NCI-H2227 (cell line): ENCODE data around the gene DNAL1.
"Not testable (repeated sequence)": the region's sequence is repeated elsewhere in the genome, so short reads cannot be mapped to it uniquely, and the experiment has no call there.

ENCODE experiments used
- DNase-seq: peaks from one replicate; lab custom pipeline; 2025; ENCODE audit not compliant: unreplicated experiment; lab: John Stamatoyannopoulos, UW

The DNAL1 gene

GRCh38 chr14:73637830-73638229 lies 7.0 kb upstream of the DNAL1 start:
- no peak for DNase-seq

- DNase-seq = no peak
Observed at GRCh38 chr14:73640796-73641365, 3.9 kb upstream of the DNAL1 start.

- DNase-seq = no peak
Observed at GRCh38 chr14:73645248-73645610, 443 bp downstream of the DNAL1 start.

- DNase-seq = no peak
Observed at GRCh38 chr14:73651005-73651404, 6.2 kb downstream of the DNAL1 start.

- no peak for DNase-seq
Observed at GRCh38 chr14:73655851-73656250, 11.1 kb downstream of the DNAL1 start.

- DNase-seq = not testable (repeated sequence)
Observed at GRCh38 chr14:73659202-73659601, 14.4 kb downstream of the DNAL1 start.

- DNase-seq = no peak
Observed at GRCh38 chr14:73660511-73660910, 15.7 kb downstream of the DNAL1 start.

- no peak for DNase-seq
Observed at GRCh38 chr14:73661872-73662271, 17.1 kb downstream of the DNAL1 start.

- no peak for DNase-seq
Observed at GRCh38 chr14:73662487-73662943, 17.7 kb downstream of the DNAL1 start.

- DNase-seq = no peak
Observed at GRCh38 chr14:73663548-73664212, 18.9 kb downstream of the DNAL1 start.

- no peak for DNase-seq
Observed at GRCh38 chr14:73665130-73665529, 20.3 kb downstream of the DNAL1 start.

- DNase-seq = no peak
Observed at GRCh38 chr14:73666583-73666982, 21.8 kb downstream of the DNAL1 start.

- DNase-seq = no peak
Observed at GRCh38 chr14:73667854-73668253, 23.1 kb downstream of the DNAL1 start.

- no peak for DNase-seq
Observed at GRCh38 chr14:73674986-73675385, 30.2 kb downstream of the DNAL1 start.

GRCh38 chr14:73678698-73679097 lies 33.9 kb downstream of the DNAL1 start:
- no peak for DNase-seq

- DNase-seq = no peak
Observed at GRCh38 chr14:73680821-73681220, 36.0 kb downstream of the DNAL1 start.

GRCh38 chr14:73684627-73685026 lies 39.8 kb downstream of the DNAL1 start:
- DNase-seq = no peak

GRCh38 chr14:73685328-73685727 lies 40.5 kb downstream of the DNAL1 start:
- no peak for DNase-seq

GRCh38 chr14:73686901-73687300 lies 42.1 kb downstream of the DNAL1 start:
- DNase-seq = no peak

GRCh38 chr14:73694083-73694482 lies 49.3 kb downstream of the DNAL1 start:
- no peak for DNase-seq

GRCh38 chr14:73695082-73695481 lies 50.3 kb downstream of the DNAL1 start:
- no peak for DNase-seq

- DNase-seq = no peak
Observed at GRCh38 chr14:73695997-73696396, 51.2 kb downstream of the DNAL1 start.
